Stimulated activated CD4-positive, alpha-beta T cell treated with anti-CD3 and anti-CD28 coated beads, Interleukin-1b, Interleukin-23, amount 100 ng/mL, for 1 hour (primary cell): ENCODE results near the gene EIF2B4.
"Not testable (repeated sequence)": the region's sequence is repeated elsewhere in the genome, so short reads cannot be mapped to it uniquely, and the experiment has no call there.

Source experiments
- DNase-seq, 2 donors: peaks; one replicate each; pipeline ENCODE4 v3.0.0-alpha.2; 2020; ENCODE audit warnings: low read depth in 2 of 2

The EIF2B4 gene

GRCh38 chr2:27336173-27336572 lies 34.0 kb downstream of the EIF2B4 start:
- no peak for DNase-seq

- no peak for DNase-seq
Measured at GRCh38 chr2:27335311-27335710, 34.8 kb downstream of the EIF2B4 start.

- no peak for DNase-seq
Measured at GRCh38 chr2:27324720-27325119, 45.4 kb downstream of the EIF2B4 start.

GRCh38 chr2:27323596-27324285 lies 46.4 kb downstream of the EIF2B4 start:
- DNase-seq: no peak

- peak; percentile 52 to 78 for DNase-seq
Measured at GRCh38 chr2:27322766-27323595, 47.2 kb downstream of the EIF2B4 start, which contains the start of gene MPV17. Gene MPV17 (minus strand): TSS chr2:27323097. CDS start chr2:27322517, 580 bp downstream.

- DNase-seq: no peak
Measured at GRCh38 chr2:27322301-27322765, 47.8 kb downstream of the EIF2B4 start.

GRCh38 chr2:27320958-27321543 lies 49.1 kb downstream of the EIF2B4 start:
- no peak for DNase-seq

GRCh38 chr2:27319839-27320238 lies 50.3 kb downstream of the EIF2B4 start:
- not testable (repeated sequence) for DNase-seq

- no peak for DNase-seq
Measured at GRCh38 chr2:27316655-27317412, 53.3 kb downstream of the EIF2B4 start.

GRCh38 chr2:27315122-27315521 lies 55.0 kb downstream of the EIF2B4 start:
- no peak for DNase-seq

GRCh38 chr2:27314709-27315108 lies 55.4 kb downstream of the EIF2B4 start:
- no peak for DNase-seq
